Activated T-cell treated with anti-CD3 and anti-CD28 coated beads, Interleukin-2, amount 50 U/mL, for 72 hours (primary cell): Measurements from ENCODE around the gene CHRM5. TPM values are rescaled to one million over a fixed set of nuclear protein-coding genes. Genes with fewer than 3 reads are reported as not detected.

ENCODE experiments used
- ATAC-seq, 2 donors: fragments of 150-1000 bp; cut with Tn5 transposase; replicated peaks in 1 of 2; 2 replicates each; pipeline ENCODE4 v1.10.0; 2021; ENCODE audit warnings: moderate library complexity in 2 of 2, mild to moderate bottlenecking in 1 of 2
- DNase-seq, 2 donors: peaks; one replicate each; pipeline ENCODE4 v3.0.0; 2021 to 2022; ENCODE audit warnings: mixed read lengths in 1 of 2
- H3K27ac Mint-ChIP-seq: one replicate; pipeline ENCODE4 v1.8.0; 2022; ENCODE audit warnings: mild to moderate bottlenecking, moderate library complexity, mixed read lengths
- H3K27me3 Mint-ChIP-seq: one replicate; pipeline ENCODE4 v1.8.0; 2022; ENCODE audit warnings: low read depth, mixed read lengths
- H3K36me3 Mint-ChIP-seq, 2 donors: one replicate each; pipeline ENCODE4 v1.8.0; 2022; ENCODE audit warnings: mixed read lengths in 2 of 2, mild to moderate bottlenecking in 1 of 2; ENCODE audit not compliant: insufficient read depth in 2 of 2
- H3K4me1 Mint-ChIP-seq: one replicate; pipeline ENCODE4 v1.8.0; 2022; ENCODE audit warnings: low read depth, mixed read lengths
- H3K4me3 Mint-ChIP-seq, 2 donors: one replicate each; pipeline ENCODE4 v1.8.0; 2022; ENCODE audit warnings: mild to moderate bottlenecking in 2 of 2, mixed read lengths in 2 of 2, moderate library complexity in 2 of 2
- H3K9me3 Mint-ChIP-seq, 2 donors: one replicate each; pipeline ENCODE4 v1.8.0; 2022; ENCODE audit warnings: mixed read lengths in 2 of 2
- total RNA-seq, 2 donors: library from RNA; stranded (reverse); gene quantifications; one replicate each; pipeline ENCODE4 v1.2.3, GENCODE V29; 2022

CHRM5 gene
- total RNA-seq, 2 donors from 2014 or later: not detected

DNA sequence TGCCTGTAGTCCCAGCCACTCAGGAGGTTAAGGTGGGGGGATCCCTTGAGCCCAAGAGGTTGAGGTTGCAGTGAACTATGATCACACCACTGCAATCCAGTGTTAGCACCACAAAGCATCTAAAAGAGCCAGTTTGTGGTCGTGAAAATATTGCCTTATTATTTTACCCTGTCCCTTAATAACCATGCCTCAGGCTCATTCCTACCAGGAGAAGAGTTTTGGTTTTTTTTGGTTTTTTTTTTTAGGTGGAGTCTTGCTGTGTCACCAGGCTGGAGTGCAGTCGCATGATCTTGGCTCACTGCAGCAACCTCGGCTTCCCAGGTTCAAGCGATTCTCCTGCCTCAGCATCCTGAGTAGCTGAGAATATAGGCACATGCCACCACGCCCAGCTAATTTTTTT is 88.6 kb downstream of the CHRM5 start:
- ATAC-seq (no peak), DNase-seq (no peak)
- no peaks in the 10 kb centered on the region for H3K36me3 Mint-ChIP-seq
- no peaks in the 10 kb centered on the region for H3K9me3 Mint-ChIP-seq
- H3K27me3 Mint-ChIP-seq: no peaks in the 10 kb centered on the region
- no peak overlapping the region for H3K4me3 Mint-ChIP-seq
- H3K4me1 Mint-ChIP-seq: peaks cover 6% of the 10 kb centered on the region
- no peak overlapping the region for H3K27ac Mint-ChIP-seq

DNA sequence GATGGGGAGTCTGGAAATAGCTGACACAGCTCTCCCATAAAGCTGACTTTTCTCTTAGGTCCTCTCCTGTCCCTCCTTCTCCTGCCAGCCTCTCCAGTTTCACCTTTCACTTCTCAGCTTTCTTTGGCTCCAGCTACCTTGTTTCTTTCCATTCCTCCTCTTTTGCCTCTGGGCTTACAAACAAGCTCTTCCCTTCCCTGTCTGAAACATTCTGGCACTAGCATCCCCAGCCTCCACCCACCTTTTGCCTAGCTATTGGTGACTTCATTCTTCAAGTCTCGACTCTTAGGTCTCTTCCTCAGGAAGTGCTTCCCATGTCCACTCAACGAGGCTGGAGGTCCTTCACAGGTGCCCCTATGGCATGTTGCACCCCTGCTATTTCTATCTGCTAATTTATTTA is 91.2 kb downstream of the CHRM5 start:
- ATAC-seq (no peak), DNase-seq (no peak)
- H3K27ac Mint-ChIP-seq: no peak overlapping the region
- no peaks in the 10 kb centered on the region for H3K27me3 Mint-ChIP-seq
- H3K9me3 Mint-ChIP-seq: no peaks in the 10 kb centered on the region
- H3K4me1 Mint-ChIP-seq: peaks cover 15% of the 10 kb centered on the region
- no peak overlapping the region for H3K4me3 Mint-ChIP-seq
- no peaks in the 10 kb centered on the region for H3K36me3 Mint-ChIP-seq

DNA sequence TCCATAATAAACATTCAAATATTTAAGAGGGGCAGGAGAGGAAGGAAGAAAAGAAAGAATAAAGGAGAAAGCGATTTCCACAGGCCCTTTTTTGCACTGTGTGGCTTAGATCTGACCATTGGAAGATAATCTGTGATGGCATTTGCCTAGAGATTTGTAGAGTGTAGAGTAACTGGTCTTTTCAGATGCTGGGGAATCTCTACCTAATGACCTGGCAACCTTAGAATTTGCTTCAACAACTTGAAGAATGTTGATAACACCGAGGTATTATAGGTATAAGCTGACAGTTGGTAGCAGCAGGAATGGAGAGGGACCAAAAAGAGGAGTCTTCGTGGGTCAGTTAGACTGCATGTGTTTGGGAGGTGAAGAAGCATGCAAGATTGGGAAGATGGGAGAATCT is 91.6 kb downstream of the CHRM5 start:
- Mint-ChIP-seq H3K36me3 (no peaks in the 10 kb centered on the region), H3K4me3 (no peak overlapping the region), H3K27me3 (no peaks in the 10 kb centered on the region), H3K9me3 (no peaks in the 10 kb centered on the region), H3K27ac (no peak overlapping the region), H3K4me1 (peaks cover 15% of the 10 kb centered on the region)
- ATAC-seq: no peak
- DNase-seq: no peak

DNA sequence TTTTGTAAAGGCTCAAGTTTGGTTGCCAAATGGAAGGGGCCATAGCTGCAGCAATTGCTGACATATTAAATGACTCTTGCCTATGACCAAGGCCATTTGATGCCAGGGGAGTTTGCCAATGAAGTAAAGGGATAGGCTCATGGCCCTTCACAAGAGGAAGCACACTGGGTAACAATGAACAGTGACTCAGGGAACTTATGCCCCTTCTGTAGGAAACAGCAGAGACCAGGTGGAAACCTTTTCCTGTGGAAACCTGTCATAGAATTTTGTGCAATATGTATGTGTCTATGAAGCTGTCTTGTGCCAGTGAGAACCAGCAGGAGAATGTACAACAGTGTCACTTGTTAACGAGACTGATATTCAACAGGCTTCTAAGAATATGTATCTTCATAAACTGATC is 96.1 kb downstream of the CHRM5 start:
- no peak for DNase-seq
- Mint-ChIP-seq H3K4me3 (no peak overlapping the region), H3K27ac (no peak overlapping the region), H3K36me3 (no peaks in the 10 kb centered on the region), H3K27me3 (no peaks in the 10 kb centered on the region), H3K4me1 (peaks cover 15% of the 10 kb centered on the region), H3K9me3 (no peaks in the 10 kb centered on the region)
- peak in 1 of 2 donors; percentile 25 for ATAC-seq

DNA sequence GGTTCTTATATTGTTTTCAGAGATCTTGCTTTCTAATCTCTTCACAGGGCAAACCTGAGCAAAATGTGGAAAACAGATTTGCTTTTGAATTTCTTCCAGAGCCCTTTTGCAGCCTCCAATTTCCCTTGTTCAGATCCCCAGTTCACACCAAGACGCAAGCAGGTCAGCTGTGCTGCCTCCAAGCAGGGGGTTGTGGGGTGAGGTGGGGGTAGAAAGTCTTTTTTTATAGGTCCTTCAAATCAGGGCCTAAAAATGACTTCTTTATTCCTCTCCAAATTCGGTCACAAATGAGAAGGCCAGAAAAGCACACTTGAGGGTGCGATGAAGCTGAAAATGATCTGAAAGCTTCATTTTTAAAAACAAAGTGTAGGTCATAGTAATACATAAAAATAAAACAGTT is 97.0 kb downstream of the CHRM5 start:
- Mint-ChIP-seq H3K36me3 (no peaks in the 10 kb centered on the region), H3K4me3 (no peak overlapping the region), H3K27ac (no peak overlapping the region), H3K9me3 (no peaks in the 10 kb centered on the region), H3K27me3 (no peaks in the 10 kb centered on the region), H3K4me1 (peaks cover 15% of the 10 kb centered on the region)
- ATAC-seq (no peak), DNase-seq (no peak)

DNA sequence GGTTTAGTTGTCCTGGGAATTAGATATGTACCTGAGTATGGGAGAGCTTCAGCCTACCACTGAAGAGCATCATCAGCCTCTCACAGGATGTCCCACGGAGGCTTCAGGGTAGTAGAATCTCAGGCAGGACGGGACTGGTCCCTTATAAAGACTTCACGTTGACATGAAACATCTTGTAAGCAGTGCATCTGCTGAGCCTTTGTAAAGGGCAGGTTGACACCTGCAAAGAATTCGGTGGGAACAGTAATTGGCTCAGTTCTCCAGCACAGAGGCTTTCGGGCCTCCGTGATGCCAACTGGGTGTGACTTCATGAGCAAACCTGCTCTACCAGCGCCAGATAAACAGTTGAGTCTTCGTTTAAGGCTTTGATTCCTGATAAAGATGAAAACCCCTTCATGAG is 97.6 kb downstream of the CHRM5 start:
- Mint-ChIP-seq H3K4me3 (no peak overlapping the region), H3K27me3 (no peaks in the 10 kb centered on the region), H3K4me1 (peaks cover 15% of the 10 kb centered on the region), H3K36me3 (no peaks in the 10 kb centered on the region), H3K9me3 (no peaks in the 10 kb centered on the region), H3K27ac (no peak overlapping the region)
- ATAC-seq: no peak
- no peak for DNase-seq

DNA sequence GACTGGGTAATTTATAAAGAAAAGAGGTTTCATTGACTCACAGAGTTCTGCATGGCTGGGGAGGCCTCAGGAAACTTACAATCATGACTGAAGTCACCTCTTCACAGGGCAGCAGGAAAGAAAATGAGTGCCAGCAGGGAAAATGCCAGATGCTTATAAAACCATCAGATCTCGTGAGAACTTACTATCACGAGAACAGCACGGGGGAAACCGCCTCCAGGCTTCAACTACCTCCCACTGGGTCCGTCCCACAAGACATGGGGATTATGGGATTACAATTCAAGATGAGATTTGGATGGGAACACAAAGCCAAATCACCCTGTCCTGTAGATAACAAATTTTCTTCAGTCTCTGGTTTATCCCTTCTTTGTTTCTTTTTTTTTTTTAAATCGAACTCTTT is 101.7 kb downstream of the CHRM5 start:
- H3K36me3 Mint-ChIP-seq: peaks cover 0 to 3% of the 10 kb centered on the region in 2 donors
- H3K4me3 Mint-ChIP-seq: no peak overlapping the region
- H3K27me3 Mint-ChIP-seq: no peaks in the 10 kb centered on the region
- no peak overlapping the region for H3K27ac Mint-ChIP-seq
- DNase-seq: no peak
- H3K9me3 Mint-ChIP-seq: no peaks in the 10 kb centered on the region
- no peaks in the 10 kb centered on the region for H3K4me1 Mint-ChIP-seq
- ATAC-seq: no peak

DNA sequence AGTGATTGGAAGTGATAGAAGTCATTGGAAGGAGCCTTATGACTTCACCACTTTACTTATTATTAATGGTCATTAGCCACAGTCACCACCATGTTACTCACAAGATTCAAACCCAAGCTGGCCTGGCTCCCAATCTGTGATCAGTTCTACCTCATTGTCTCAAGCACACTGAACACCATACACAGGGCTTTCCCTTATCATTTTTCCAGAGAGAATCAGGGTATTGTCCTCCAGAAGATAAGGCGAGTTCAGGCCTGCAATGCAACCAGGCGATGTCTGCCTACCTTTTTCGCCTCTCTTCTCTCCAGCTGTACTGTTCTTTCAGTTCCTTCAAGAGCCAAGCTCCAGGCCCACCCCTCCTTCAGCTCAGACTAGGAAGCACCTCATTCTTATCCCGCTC is 108.5 kb downstream of the CHRM5 start:
- Mint-ChIP-seq H3K27ac (no peak overlapping the region), H3K36me3 (peaks cover 0 to 3% of the 10 kb centered on the region in 2 donors), H3K9me3 (no peaks in the 10 kb centered on the region), H3K27me3 (no peaks in the 10 kb centered on the region), H3K4me3 (no peak overlapping the region), H3K4me1 (no peaks in the 10 kb centered on the region)
- ATAC-seq: no peak
- DNase-seq: no peak

DNA sequence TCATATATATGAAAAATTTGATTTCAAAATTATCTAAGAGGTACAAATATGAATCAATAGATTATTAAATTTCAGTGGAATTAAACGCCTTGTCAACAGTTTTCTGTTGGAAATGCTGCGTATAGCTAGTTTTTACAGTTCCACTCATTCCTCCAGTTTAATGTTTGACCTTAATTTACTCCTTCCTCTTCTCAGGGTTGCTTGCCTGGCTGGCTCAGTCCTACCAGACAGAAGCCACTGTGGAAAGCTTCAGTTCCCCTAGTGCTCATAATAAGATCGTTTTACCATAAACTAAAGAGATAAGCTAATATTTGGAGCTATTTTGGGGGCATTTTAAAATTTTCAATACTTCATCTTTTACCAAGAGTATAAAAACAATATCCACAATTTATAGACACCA is 110.6 kb downstream of the CHRM5 start:
- DNase-seq (no peak), ATAC-seq (no peak)
- peaks cover 1 to 3% of the 10 kb centered on the region in 2 donors for H3K36me3 Mint-ChIP-seq
- H3K27me3 Mint-ChIP-seq: no peaks in the 10 kb centered on the region
- no peak overlapping the region for H3K4me3 Mint-ChIP-seq
- no peaks in the 10 kb centered on the region for H3K4me1 Mint-ChIP-seq
- H3K9me3 Mint-ChIP-seq: no peaks in the 10 kb centered on the region
- H3K27ac Mint-ChIP-seq: no peak overlapping the region

DNA sequence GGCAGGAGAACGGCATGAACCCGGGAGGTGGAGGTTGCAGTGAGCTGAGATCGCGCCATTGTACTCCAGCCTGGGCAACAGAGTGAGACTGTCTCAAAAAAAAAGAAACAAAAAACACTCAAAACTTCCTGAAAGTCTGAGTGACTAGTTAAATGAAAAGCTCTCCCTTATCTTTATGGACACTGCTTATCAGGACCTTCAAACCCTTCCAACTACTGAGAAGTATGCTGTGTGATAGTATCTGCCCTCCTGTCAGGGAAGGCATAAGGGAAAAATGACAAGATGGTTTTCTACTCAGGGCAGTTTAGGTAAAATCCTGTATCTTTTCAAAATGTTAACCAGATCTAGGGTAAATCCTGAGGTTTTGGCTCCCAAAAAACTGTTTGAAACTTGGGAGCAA is 111.6 kb downstream of the CHRM5 start:
- H3K27ac Mint-ChIP-seq: no peak overlapping the region
- no peaks in the 10 kb centered on the region for H3K4me1 Mint-ChIP-seq
- no peak overlapping the region for H3K4me3 Mint-ChIP-seq
- no peak for ATAC-seq
- no peak for DNase-seq
- H3K36me3 Mint-ChIP-seq: peaks cover 0 to 1% of the 10 kb centered on the region in 2 donors
- H3K9me3 Mint-ChIP-seq: no peaks in the 10 kb centered on the region
- no peaks in the 10 kb centered on the region for H3K27me3 Mint-ChIP-seq

DNA sequence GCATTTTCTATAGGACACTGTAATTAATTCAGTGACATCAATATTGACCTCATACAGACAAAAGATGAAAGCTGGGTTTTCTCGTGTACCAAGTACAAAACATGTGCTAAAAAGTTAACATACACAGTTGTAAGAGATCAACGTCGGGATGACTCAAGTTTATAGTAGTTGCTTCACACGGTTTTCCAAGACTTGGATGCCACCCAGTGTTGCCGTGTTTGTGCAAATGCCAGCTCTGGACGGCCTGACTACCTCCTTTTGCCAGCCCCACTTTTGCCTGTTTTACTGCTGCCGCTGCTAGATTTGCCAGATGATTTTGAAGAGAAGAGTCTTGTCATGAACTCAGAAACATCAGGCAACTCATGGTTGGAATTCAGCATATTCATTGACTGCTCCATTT is 115.8 kb downstream of the CHRM5 start:
- Mint-ChIP-seq H3K4me3 (no peak overlapping the region), H3K27ac (no peak overlapping the region), H3K36me3 (peaks cover 0 to 9% of the 10 kb centered on the region in 2 donors), H3K9me3 (no peaks in the 10 kb centered on the region), H3K27me3 (no peaks in the 10 kb centered on the region), H3K4me1 (no peaks in the 10 kb centered on the region)
- DNase-seq (no peak), ATAC-seq (no peak)

DNA sequence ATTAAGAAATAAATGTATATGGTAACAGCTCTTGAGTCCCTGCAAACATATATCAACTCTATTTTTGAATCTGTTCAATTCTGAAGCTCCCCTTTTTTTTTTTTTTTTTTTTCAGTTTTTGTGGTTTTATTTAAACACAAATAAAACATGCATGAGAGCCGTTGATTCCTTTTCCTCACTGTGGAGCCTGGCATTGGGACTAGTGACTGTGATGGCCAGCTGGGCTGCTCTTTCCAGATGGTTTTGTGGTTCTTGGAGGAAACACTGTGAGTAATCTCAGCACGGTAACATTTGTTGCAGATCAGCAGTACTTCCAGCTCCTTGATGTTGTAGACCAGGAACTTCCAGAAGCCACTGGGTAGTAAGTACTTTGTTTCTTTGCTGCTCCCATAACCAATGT is 117.4 kb downstream of the CHRM5 start:
- H3K4me3 Mint-ChIP-seq: no peak overlapping the region
- H3K9me3 Mint-ChIP-seq: no peaks in the 10 kb centered on the region
- peak overlapping the region; percentile 31 for H3K27ac Mint-ChIP-seq
- DNase-seq (no peak), ATAC-seq (no peak)
- H3K36me3 Mint-ChIP-seq: peaks cover 0 to 15% of the 10 kb centered on the region in 2 donors
- H3K4me1 Mint-ChIP-seq: no peaks in the 10 kb centered on the region
- H3K27me3 Mint-ChIP-seq: no peaks in the 10 kb centered on the region

DNA sequence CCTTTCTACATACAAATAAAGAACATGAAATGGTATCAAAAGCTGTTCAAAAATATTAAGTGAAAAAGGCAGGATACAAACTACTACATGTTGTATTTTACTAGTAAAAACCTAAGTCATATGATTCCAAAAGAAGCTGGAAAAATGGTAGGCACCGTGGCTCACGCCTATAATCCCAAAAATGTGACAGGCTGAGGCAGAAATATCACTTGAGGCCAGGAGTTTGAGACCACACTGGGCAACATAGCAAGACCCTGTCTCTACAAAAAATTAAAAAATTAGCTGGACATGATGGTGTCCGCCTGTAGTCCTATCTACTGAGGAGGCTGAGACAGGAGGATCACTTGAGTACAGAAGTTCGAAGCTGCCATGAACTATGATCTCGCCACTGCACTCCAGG is 131.6 kb downstream of the CHRM5 start:
- Mint-ChIP-seq H3K9me3 (peaks cover 0 to 5% of the 10 kb centered on the region in 2 donors), H3K27ac (peak overlapping the region; percentile 63), H3K27me3 (no peaks in the 10 kb centered on the region), H3K4me3 (peak overlapping the region; percentile 68 to 82), H3K36me3 (peaks cover 7 to 23% of the 10 kb centered on the region in 2 donors), H3K4me1 (peaks cover 25% of the 10 kb centered on the region)
- DNase-seq (no peak), ATAC-seq (no peak)

DNA sequence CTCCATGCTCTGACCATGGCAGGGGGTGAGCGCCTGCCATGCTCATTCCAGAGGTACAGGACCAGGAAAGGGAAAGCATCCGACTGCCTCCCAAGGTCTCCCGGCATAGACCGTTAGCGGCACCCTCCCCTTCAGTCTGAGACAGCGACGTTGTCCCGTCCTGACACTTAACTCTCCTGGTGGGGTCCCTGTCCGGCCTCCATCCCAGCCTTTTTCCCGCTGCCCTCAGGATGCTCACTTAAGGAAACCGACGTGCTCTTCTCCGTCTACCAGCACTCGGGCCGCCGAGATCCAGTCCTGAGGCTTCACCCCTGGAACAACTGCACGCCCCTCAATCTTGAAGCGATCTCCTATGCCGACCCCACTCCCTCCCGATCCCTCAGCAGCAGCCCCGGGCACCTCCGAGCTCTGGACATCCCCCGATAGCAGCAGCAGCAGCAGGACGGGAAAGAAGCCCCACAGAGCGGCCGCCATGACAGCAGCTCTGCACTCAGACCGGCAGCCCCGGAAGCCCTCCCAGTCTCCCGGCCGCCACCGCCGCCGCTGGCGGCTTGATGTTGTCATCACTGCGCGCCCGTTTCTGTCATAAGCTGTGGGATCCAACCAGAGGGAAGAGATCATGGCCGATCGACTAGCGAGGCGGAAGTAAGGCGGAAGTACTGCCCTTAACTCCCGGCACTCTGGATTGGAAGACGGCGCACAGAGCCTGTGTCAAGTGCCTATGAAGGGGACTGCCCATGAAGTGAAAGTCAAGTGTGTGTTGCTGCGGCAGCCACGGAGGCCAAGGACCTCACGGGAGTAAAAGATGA is 133.3 kb downstream of the CHRM5 start, which contains the start of the genes EMC7 and PGBD4:
Gene EMC7 (minus strand): TSS at position 497 of the 809 bp plus-strand sequence. CDS start 23 bp downstream, at position 474.
Gene PGBD4 (plus strand): TSS at position 718 of the 809 bp plus-strand sequence. CDS start 449 bp downstream, outside the sequence.
- Mint-ChIP-seq H3K36me3 (peaks cover 7 to 22% of the 10 kb centered on the region in 2 donors), H3K4me1 (peaks cover 25% of the 10 kb centered on the region), H3K27me3 (no peaks in the 10 kb centered on the region), H3K4me3 (peak within 1 kb of the TSS; percentile 96 to 100), H3K9me3 (peaks cover 3 to 6% of the 10 kb centered on the region in 2 donors), H3K27ac (peak within 1 kb of the TSS; percentile 96)
- ATAC-seq: peak; percentile 99
- DNase-seq: peak; percentile 98 to 100
